ENCODE data around the gene DZIP1.

- TF ChIP-seq, protein P1, sequence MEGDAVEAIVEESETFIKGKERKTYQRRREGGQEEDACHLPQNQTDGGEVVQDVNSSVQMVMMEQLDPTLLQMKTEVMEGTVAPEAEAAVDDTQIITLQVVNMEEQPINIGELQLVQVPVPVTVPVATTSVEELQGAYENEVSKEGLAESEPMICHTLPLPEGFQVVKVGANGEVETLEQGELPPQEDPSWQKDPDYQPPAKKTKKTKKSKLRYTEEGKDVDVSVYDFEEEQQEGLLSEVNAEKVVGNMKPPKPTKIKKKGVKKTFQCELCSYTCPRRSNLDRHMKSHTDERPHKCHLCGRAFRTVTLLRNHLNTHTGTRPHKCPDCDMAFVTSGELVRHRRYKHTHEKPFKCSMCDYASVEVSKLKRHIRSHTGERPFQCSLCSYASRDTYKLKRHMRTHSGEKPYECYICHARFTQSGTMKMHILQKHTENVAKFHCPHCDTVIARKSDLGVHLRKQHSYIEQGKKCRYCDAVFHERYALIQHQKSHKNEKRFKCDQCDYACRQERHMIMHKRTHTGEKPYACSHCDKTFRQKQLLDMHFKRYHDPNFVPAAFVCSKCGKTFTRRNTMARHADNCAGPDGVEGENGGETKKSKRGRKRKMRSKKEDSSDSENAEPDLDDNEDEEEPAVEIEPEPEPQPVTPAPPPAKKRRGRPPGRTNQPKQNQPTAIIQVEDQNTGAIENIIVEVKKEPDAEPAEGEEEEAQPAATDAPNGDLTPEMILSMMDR (IDR thresholded peaks at IDR 0.05; ENCODE audit: low read length), result no peak
- TF ChIP-seq EZH2 (IDR thresholded peaks at IDR 0.05; ENCODE audit: borderline replicate concordance, low read length), result no peak
Observed at GRCh38 chr13:95676762-95677563, 32.5 kb upstream of the DZIP1 start, which contains the start of gene DNAJC3.
